Measurements from ENCODE around the gene LYZ. TPM values are rescaled to one million over a fixed set of nuclear protein-coding genes. Genes with fewer than 3 reads are reported as not detected.

LYZ gene
- total RNA-seq, 1 experiment from 2014 or later: not detected

- no peak overlapping the region for H2BK120ac ChIP-seq (ENCODE audit: low read depth, low read length, poor library complexity, severe bottlenecking)
- no peaks in the 10 kb centered on the region for H3K79me2 ChIP-seq (ENCODE audit: insufficient read depth, low read length)
- Mint-ChIP-seq H3K4me1 (peaks cover 2 to 6% of the 10 kb centered on the region in 2 experiments; a peak in 3 of 4 replicates), H3K27me3 (ENCODE audit: low read depth) (no peaks in the 10 kb centered on the region; the same call in 1 of the 2 replicates), H3K9me3 (no peaks in the 10 kb centered on the region), H3K4me3 (no peak overlapping the region), H3K36me3 (ENCODE audit: insufficient read depth in 1 of 3, low read depth in 3 of 3) (no peaks in the 10 kb centered on the region), H3K27ac (no peak overlapping the region)
- no peak overlapping the region for H3K23ac ChIP-seq (ENCODE audit: insufficient read length, low read depth, low read length)
- no peak overlapping the region for H3K4ac ChIP-seq (ENCODE audit: low read depth, low read length)
- no peak overlapping the region for H3K27ac ChIP-seq (ENCODE audit: insufficient read length, low read depth, low read length)
- H3K14ac ChIP-seq (ENCODE audit: insufficient read depth, low read length): no peak overlapping the region
- no peak for DNase-seq
- no peaks in the 10 kb centered on the region for H3K23me2 ChIP-seq (ENCODE audit: insufficient read length, low read depth, low read length, poor library complexity, severe bottlenecking)
- H3K79me1 ChIP-seq (ENCODE audit: insufficient read depth, low read depth, low read length, poor library complexity, severe bottlenecking): no peaks in the 10 kb centered on the region
- H4K8ac ChIP-seq (replicated peaks; ENCODE audit: insufficient read length, low read depth, low read length): no peak overlapping the region
- H3K4me2 ChIP-seq (ENCODE audit: insufficient read depth, insufficient read length, low read length): no peak overlapping the region
- H2BK20ac ChIP-seq (ENCODE audit: low read depth, low read length, poor library complexity, severe bottlenecking): no peak overlapping the region
- no peak overlapping the region for H2AK5ac ChIP-seq (ENCODE audit: insufficient read length, low read length)
- no peak overlapping the region for H2BK15ac ChIP-seq (ENCODE audit: low read depth, low read length)
- no CpG with 5 or more reads among the region's 3 CpGs for WGBS (ENCODE audit: extremely low coverage, insufficient read length, low lambda C conversion rate)
- H2BK5ac ChIP-seq (ENCODE audit: insufficient read length, low read length): no peak overlapping the region
- H3K18ac ChIP-seq (ENCODE audit: insufficient read length, low read depth, low read length): no peak overlapping the region
- H3K4me1 ChIP-seq (ENCODE audit: insufficient read depth, low read length): no peaks in the 10 kb centered on the region
- no peak overlapping the region for H4K5ac ChIP-seq (ENCODE audit: insufficient read length, low read depth, low read length)
- H3K9me3 ChIP-seq (ENCODE audit: control insufficient read depth, low read depth, low read length): no peaks in the 10 kb centered on the region
- no peak for TF ChIP-seq CTCF (conservative IDR thresholded peaks at IDR 0.05)
- H3T11ph ChIP-seq (ENCODE audit: low read length): no peak overlapping the region
- no peaks in the 10 kb centered on the region for H4K20me1 ChIP-seq (ENCODE audit: control insufficient read depth, insufficient read depth, insufficient read length)
- no peak overlapping the region for H3K9ac ChIP-seq (ENCODE audit: extremely low read depth, insufficient read length, low read length)
- H4K91ac ChIP-seq (ENCODE audit: insufficient read length, low read depth, low read length): no peak overlapping the region
- H3K56ac ChIP-seq (ENCODE audit: insufficient read length, low read depth, low read length): no peak overlapping the region
- H2BK12ac ChIP-seq (ENCODE audit: insufficient read length, low read depth, low read length): no peak overlapping the region
- no peak overlapping the region for H2AFZ ChIP-seq (ENCODE audit: low read length)
- H3K27me3 ChIP-seq (ENCODE audit: insufficient read depth, low read length): no peaks in the 10 kb centered on the region
Observed at GRCh38 chr12:69343357-69343756, 4.8 kb upstream of the LYZ start.
